Peyer's patch (tissue), 4 donors: ENCODE data around the gene TSPAN7. TPM values are rescaled to one million over a fixed set of nuclear protein-coding genes. Genes with fewer than 3 reads are reported as not detected.

Experiments used
- DNase-seq, 3 donors: peaks; one replicate each; pipeline ENCODE4 v3.0.0-alpha.2; 2017 to 2019
- H3K27ac ChIP-seq, 4 donors: fragments of 200-600 bp; sonication (generic); one replicate each; pipeline ENCODE4 v1.5.1; 2016 to 2019
- H3K27me3 ChIP-seq, 2 donors: fragments of 200-600 bp; sonication (generic); one replicate each; pipeline ENCODE4 v1.5.1; 2019
- H3K36me3 ChIP-seq, 3 donors: fragments of 200-600 bp; sonication (generic); one replicate each; pipeline ENCODE4 v1.5.1; 2016 to 2019
- H3K4me1 ChIP-seq, 4 donors: fragments of 200-600 bp; sonication (generic); one replicate each; pipeline ENCODE4 v1.5.1; 2016 to 2019
- H3K4me3 ChIP-seq, 4 donors: fragments of 200-600 bp; sonication (generic); 1 replicate in 3 of 4; 2 replicates in 1 of 4; pipeline ENCODE4 v1.5.1; 2016 to 2019; ENCODE audit warnings: mild to moderate bottlenecking in 1 of 4
- H3K9me3 ChIP-seq, 4 donors: fragments of 200-600 bp; sonication (generic); one replicate each; pipeline ENCODE4 v1.5.1; 2016 to 2019; ENCODE audit warnings: mild to moderate bottlenecking in 1 of 4
- POLR2A ChIP-seq, 2 donors: fragments of 450-650 bp; IDR thresholded peaks; one replicate each; pipeline ENCODE4 v1.5.1; 2017; ENCODE audit warnings: antibody characterized with exemption in 2 of 2, mild to moderate bottlenecking in 2 of 2, moderate library complexity in 2 of 2
- total RNA-seq, 4 donors: library from RNA; depleted of rRNA; stranded (reverse); fragments of >200 nt; gene quantifications; one replicate each; pipeline ENCODE4 v1.1.0, GENCODE V29; 2016
- TF ChIP-seq, protein P1 (sequence below), 6 experiments: fragments of 450-650 bp in 4 of 6; fragments of 200-600 bp in 2 of 6; sonication (generic) in 1 of 6; IDR thresholded peaks; one replicate each; pipeline ENCODE4 v1.5.1; 2017 to 2019; ENCODE audit warnings: antibody characterized with exemption in 6 of 6, mild to moderate bottlenecking in 3 of 6, moderate library complexity in 1 of 6

Gene TSPAN7
- total RNA-seq, 4 donors from 2014 or later, result 13.2 to 74.8 (median 44.1) TPM

DNA sequence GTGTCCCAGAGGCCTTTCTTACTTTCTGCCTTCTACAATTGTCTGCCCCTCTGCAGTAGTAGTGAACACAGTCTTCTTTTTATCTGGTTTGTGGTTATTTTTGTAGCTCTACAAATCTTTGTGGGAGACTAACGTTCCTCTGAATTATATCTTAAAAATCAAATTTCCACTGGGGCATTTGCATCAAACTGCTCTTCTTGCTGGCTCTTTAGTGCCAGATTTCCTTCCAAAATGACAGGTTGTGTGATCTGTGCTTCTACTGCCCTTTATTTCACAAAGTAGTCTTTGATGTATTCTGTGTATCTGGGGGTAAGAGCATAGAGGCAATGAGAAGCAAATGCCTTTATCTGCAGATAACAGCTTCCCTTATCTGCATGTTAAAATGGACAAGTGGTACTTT, 34.5 kb downstream of the TSPAN7 start:
- Histone ChIP-seq H3K27ac (no peak overlapping the region), H3K36me3 (no peaks in the 10 kb centered on the region), H3K4me1 (no peaks in the 10 kb centered on the region), H3K9me3 (no peaks in the 10 kb centered on the region), H3K4me3 (no peak overlapping the region), H3K27me3 (no peaks in the 10 kb centered on the region)
- no peak for DNase-seq
- no peak for TF ChIP-seq POLR2A (IDR thresholded peaks at IDR 0.05)
- TF ChIP-seq, protein P1, sequence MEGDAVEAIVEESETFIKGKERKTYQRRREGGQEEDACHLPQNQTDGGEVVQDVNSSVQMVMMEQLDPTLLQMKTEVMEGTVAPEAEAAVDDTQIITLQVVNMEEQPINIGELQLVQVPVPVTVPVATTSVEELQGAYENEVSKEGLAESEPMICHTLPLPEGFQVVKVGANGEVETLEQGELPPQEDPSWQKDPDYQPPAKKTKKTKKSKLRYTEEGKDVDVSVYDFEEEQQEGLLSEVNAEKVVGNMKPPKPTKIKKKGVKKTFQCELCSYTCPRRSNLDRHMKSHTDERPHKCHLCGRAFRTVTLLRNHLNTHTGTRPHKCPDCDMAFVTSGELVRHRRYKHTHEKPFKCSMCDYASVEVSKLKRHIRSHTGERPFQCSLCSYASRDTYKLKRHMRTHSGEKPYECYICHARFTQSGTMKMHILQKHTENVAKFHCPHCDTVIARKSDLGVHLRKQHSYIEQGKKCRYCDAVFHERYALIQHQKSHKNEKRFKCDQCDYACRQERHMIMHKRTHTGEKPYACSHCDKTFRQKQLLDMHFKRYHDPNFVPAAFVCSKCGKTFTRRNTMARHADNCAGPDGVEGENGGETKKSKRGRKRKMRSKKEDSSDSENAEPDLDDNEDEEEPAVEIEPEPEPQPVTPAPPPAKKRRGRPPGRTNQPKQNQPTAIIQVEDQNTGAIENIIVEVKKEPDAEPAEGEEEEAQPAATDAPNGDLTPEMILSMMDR (IDR thresholded peaks at IDR 0.05), result no peak

DNA sequence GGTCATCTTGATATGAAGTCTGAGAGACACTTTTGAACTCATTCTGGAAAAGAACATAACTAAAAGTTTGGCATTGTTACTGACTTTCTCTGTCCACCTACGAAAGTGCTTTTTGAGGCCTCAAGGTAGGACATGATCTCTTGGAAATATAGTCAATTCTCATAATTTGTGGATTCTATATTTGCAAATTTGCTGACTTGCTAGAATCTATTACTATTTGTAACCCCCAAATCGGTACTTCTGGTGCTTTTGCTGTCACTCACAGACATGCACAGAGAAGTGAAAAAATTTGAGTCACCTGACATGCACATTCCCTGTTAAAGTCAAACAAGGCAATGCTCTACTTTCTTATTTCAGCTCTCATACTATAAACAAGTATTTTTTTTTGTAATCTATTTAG, 35.6 kb downstream of the TSPAN7 start:
- H3K36me3 ChIP-seq, result no peaks in the 10 kb centered on the region
- DNase-seq, result no peak
- H3K9me3 ChIP-seq, result no peaks in the 10 kb centered on the region
- H3K4me3 ChIP-seq, result no peak overlapping the region
- no peaks in the 10 kb centered on the region for H3K27me3 ChIP-seq
- no peaks in the 10 kb centered on the region for H3K4me1 ChIP-seq
- no peak overlapping the region for H3K27ac ChIP-seq
- no peak for TF ChIP-seq POLR2A (IDR thresholded peaks at IDR 0.05)
- TF ChIP-seq, protein P1 (IDR thresholded peaks at IDR 0.05), result no peak

DNA sequence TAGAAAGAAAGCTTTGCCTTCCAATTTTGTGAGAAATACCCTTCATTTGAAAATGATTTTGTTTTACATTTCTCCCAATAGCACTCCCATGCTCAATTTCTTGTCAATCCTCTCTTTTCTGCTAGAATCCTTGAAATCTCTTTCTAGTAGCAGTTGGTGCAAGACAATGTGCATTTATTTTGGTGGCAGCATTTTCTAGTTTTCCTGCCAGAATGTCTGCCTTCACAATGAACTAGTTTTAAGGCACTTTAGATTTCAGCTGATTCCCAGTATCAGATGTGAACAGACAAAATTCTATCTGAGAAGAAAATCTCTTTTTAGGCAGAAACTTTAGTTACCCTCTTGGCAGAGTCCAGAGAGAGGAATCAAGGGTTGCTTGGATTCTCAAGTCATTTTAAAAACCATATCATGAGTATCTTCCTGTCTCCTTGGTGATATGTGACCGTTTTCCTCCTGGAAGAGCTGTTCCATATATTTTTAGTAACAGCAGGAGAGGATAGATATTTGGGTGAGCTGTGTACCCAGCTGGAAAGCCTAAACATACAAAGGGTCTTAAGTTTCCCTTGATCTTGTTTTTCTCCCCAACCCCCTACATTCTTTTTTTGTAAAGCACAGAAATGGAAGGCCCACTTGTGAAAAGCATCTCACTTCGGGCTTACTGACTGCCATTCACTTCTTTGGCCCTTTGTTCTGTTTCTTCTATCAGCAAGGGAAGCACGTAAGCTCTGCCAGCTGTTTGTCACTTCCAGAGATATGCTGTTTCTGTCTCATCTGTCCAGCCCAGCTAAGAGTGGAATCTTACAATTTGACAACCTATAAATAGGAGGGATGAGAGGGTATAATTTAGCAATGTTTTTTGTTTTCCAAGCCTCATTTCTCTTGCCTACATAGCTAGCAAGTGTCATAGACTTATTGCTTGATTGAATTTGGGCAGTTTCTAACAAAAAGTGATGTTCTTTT, 38.7 kb downstream of the TSPAN7 start:
- H3K36me3 ChIP-seq, result no peaks in the 10 kb centered on the region
- TF ChIP-seq POLR2A (IDR thresholded peaks at IDR 0.05), result no peak
- TF ChIP-seq, protein P1 (IDR thresholded peaks at IDR 0.05), result no peak
- H3K27ac ChIP-seq, result no peak overlapping the region
- H3K4me1 ChIP-seq, result no peaks in the 10 kb centered on the region
- no peak overlapping the region for H3K4me3 ChIP-seq
- no peak for DNase-seq
- no peaks in the 10 kb centered on the region for H3K9me3 ChIP-seq
- H3K27me3 ChIP-seq, result no peaks in the 10 kb centered on the region

DNA sequence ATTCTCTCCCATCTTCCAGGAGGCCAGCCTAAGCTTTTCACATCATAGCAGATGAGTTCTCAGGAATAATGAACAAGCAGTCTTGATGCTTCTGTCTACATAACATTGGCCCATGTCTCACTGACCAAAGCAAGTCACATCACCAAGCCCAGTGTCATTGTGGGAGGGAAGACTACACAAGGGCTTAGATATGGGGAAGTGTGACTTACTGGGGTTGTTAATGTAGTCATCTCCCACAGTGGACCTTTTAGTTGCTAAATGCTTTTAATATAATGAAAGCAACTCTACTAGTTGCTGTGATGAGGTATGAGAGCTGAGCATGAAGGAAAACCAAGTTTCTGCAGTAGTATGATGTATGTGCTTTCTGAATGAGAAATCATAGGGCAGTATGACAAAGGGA, 40.5 kb downstream of the TSPAN7 start:
- Histone ChIP-seq H3K4me1 (no peaks in the 10 kb centered on the region), H3K36me3 (no peaks in the 10 kb centered on the region), H3K27me3 (no peaks in the 10 kb centered on the region), H3K9me3 (no peaks in the 10 kb centered on the region), H3K4me3 (no peak overlapping the region), H3K27ac (no peak overlapping the region)
- DNase-seq, result no peak
- TF ChIP-seq POLR2A (IDR thresholded peaks at IDR 0.05), result no peak
- TF ChIP-seq, protein P1 (IDR thresholded peaks at IDR 0.05), result no peak

DNA sequence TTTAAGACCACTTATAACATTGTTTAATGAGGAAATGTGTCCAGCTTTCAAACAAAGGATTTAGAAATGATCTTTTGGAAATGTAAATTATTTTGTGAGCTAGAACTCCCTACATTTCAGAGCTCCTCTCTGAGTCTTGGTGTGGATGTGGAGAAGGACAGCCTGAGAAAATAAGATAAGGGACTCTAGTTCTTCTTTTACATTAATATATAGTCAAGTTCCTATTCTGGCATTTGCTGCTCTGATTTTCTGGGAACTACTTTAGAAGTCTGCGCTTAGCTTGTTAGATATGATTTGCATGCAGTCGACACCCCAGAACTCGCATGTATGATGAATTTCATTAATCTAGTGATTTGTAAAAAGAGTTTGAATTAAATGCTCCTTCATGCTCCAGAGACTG, 45.5 kb downstream of the TSPAN7 start:
- no peak overlapping the region for H3K27ac ChIP-seq
- no peak for DNase-seq
- H3K27me3 ChIP-seq, result no peaks in the 10 kb centered on the region
- no peak for TF ChIP-seq POLR2A (IDR thresholded peaks at IDR 0.05)
- TF ChIP-seq, protein P1 (IDR thresholded peaks at IDR 0.05), result no peak
- H3K4me1 ChIP-seq, result no peaks in the 10 kb centered on the region
- no peaks in the 10 kb centered on the region for H3K36me3 ChIP-seq
- H3K4me3 ChIP-seq, result no peak overlapping the region
- H3K9me3 ChIP-seq, result no peaks in the 10 kb centered on the region
